Measurements from ENCODE around the gene CEP164.

CEP164 gene

GRCh38 chr11:117327567-117328374, at the start of gene CEP164:
TSS of gene CEP164 (plus strand) at chr11:117327854. CDS start at chr11:117338587, 10,733 bp downstream.
- peak; percentile 70 to 91 for DNase-seq

DNA sequence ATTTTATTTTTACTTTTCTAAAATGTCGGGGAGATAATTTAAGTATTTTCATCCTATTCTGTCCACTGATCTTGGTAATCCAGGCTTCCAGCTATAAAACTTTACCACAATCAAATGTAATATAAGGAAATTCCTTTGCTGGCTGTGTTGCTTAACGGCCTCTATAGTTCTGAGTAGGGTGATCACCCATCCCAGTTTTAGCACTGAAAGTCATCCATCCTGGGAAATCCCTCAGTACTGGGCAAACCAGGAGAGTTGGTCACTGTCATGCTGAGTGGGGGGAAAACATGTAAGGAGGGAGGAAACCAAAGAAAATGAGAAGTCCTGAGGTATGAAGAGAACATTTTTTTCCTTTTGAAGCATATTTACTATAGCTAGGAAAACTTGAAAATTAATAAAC, 49.3 kb upstream of the CEP164 start:
- no peak for DNase-seq

GRCh38 chr11:117279711-117280376, 47.8 kb upstream of the CEP164 start:
- no peak for DNase-seq

DNA sequence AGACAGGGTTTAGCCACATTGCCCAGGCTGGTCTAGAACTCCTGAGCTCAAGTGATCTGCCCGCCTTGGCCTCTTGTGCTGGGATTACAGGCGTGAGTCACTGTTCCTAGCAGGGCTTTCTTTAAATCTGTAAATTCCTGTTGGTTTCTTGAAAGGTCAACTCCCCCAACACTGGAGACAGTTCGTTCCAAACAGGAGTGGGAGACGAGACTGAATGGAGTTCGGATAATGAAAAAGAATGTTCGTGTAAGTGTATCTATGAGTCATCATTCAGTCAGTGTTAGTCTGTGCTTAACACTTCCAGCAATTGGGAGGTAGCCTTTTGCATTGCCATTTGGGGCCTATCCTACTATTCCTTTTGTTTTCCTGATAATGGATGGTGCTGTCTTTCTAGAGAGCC, 46.5 kb upstream of the CEP164 start:
- no peak for DNase-seq

DNA sequence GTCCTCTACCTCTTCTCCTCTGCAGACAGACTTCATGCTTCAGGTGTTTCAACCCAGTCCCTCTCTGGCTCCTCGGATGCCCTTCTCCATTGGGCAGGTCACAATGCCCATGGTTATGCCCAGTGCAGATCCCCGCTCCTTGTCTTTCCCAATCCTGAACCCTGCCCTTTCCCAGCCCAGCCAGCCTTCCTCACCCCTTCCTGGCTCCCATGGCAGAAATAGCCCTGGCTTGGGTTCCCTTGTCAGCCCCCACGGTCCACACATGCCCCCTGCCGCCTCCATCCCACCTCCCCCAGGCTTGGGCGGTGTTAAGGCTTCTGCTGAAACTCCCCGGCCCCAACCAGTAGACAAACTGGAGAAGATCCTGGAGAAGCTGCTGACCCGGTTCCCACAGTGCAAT, 45.8 kb upstream of the CEP164 start:
- DNase-seq, result no peak

GRCh38 chr11:117282956-117283355, 44.7 kb upstream of the CEP164 start:
- DNase-seq, result no peak

GRCh38 chr11:117284053-117284452, 43.6 kb upstream of the CEP164 start:
- DNase-seq, result no peak

DNA sequence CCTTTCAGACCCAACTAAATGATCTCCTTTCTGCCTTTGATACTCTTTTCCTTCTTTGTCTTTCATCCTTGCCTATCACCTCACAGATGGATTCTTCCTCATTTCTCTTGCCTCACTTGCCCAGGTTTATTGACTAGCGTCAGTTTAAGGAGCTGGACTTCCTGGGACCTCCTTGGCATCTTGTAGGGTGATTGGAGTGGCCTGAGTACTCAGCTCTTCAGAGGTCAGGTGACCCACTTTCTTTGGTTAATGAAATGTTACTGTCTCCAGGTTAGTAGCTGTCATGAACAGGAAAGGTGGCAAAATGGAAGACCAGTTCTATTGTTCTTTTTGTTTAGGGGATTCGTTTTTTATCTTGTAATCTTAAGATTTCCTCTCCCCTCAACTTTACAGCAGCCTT, 41.1 kb upstream of the CEP164 start:
- no peak for DNase-seq

DNA sequence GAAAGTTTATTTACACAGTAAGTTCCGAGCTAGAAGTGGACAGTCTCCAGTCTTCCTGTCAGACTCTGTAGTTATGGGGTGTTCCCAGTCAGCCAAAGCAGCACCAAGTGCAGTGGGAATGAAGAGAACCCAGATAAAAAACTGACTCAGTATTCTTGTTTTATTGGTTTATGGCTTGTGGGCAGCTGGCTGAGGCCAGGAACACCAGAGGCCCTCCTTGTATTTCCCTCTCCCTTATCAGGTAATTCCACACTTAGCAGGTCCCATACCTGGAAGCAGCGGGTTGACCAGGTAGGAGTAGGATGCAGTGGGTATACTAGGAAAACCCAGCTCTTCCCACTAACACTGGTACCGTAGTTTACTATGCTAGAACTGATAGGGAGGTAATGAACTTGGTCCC, 40.0 kb upstream of the CEP164 start:
- no peak for DNase-seq

GRCh38 chr11:117289795-117290194, 37.9 kb upstream of the CEP164 start:
- DNase-seq, result no peak

DNA sequence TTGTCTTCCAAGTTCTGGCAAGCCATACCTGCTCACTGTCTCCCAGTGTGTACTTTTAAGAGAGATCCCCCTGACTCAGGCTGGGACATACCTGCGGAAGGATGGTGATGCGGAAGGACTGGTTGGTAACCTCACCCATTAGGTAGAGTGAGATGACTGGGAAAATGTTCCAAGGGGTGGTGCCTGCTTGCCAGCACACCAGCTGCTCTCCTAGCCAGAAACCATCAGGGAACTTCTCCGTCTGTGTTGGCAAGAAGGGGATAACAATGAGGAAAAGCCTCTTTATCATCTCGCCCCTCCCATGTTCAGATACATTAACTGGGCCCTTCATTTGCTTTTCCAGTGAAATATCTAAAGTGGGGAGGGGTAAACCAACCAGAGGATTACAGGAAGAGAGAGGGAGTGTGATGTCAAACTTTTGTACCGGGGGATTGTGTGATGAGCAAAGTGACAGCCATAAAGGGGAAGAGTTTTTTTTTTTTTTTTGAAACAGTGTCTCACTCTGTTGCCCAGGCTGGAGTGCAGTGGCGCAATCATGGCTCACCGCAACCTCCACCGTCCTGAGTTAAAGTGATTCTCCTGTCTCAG, 36.8 kb upstream of the CEP164 start, which contains the start of gene BACE1-AS:
TSS of gene BACE1-AS (plus strand) at position 538 of the 588 bp plus-strand sequence.
- DNase-seq, result no peak

GRCh38 chr11:117292616-117293015, 35.0 kb upstream of the CEP164 start:
- no peak for DNase-seq

DNA sequence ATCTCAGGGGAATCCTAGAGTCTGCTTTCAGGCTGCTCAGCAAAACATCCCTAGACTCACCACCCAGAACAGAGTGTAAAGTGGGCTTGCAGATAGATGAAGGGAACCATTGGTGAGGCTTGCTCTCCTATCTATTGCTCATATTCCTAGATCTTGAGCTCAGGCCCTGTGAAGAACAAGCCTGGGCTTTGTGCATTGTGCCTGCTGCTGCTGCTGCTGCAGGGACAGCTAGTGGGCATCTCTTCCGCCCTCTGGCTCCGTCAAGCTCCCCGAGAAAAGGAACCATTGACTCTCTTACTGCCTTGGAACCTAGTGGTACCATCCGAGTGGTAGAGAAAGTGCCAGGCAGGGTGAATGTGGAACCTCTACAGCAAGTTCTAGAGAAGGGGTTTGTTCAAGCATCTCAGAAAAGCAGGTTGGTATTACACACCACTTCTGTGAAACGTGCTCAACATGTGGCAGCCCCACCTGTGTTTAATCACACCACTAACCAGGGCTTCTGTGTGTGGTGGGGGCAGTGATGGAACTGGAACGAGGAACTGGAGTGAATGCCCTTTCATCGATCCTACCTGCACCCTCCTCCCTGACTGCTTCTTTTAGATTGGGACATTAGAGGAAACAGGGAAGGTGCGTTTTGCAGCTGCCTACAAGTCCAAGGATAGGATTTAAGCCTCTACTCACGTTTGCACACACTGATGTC, 32.1 kb upstream of the CEP164 start:
- DNase-seq, result no peak

DNA sequence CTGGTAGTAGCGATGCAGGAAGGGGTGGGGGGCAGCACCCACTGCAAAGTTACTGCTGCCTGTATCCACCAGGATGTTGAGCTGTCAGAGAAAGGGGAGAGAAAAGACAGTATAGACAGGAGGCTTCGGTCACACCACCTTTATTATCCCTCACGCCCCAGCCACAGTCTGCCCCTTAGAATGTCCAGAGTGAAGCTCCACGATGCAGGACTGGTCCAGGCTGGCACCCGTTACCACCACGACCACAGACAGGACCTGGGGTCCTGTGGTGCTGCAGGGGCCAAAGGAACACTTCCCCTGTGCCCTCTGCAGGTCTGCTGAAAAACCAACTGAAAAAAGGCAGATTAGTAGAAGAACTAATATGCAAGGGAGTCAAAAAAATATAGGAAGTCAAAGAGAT, 30.8 kb upstream of the CEP164 start:
- no peak for DNase-seq

DNA sequence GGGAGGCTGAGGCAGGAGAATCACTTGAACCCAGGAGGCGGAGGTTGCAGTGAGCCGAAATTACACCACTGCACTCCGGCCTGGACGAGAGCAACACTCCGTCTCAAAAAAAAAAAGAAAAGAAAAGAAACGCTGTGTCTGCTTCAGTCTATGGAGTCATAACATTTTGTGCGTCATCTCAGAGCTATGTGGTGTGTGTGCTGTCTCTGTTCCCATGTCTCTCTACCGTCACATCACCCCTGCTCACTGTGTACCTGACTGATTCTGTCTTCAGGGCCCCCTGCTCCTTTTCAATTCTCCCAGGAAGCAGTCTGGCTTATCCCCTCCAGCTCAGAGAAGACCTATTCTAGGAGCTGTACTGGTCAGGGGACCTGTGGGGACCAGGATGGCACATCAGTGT, 29.5 kb upstream of the CEP164 start:
- no peak for DNase-seq

- DNase-seq, result no peak
These were observed 28.0 kb upstream of the CEP164 start for GRCh38 chr11:117299351-117300282.

- no peak for DNase-seq
These were observed 27.4 kb upstream of the CEP164 start for GRCh38 chr11:117300283-117300663.

- DNase-seq, result no peak
These were observed 26.9 kb upstream of the CEP164 start for GRCh38 chr11:117300773-117301172.

GRCh38 chr11:117302228-117302627, 25.4 kb upstream of the CEP164 start:
- DNase-seq, result no peak

- DNase-seq, result no peak
These were observed 24.6 kb upstream of the CEP164 start for GRCh38 chr11:117303101-117303500.

DNA sequence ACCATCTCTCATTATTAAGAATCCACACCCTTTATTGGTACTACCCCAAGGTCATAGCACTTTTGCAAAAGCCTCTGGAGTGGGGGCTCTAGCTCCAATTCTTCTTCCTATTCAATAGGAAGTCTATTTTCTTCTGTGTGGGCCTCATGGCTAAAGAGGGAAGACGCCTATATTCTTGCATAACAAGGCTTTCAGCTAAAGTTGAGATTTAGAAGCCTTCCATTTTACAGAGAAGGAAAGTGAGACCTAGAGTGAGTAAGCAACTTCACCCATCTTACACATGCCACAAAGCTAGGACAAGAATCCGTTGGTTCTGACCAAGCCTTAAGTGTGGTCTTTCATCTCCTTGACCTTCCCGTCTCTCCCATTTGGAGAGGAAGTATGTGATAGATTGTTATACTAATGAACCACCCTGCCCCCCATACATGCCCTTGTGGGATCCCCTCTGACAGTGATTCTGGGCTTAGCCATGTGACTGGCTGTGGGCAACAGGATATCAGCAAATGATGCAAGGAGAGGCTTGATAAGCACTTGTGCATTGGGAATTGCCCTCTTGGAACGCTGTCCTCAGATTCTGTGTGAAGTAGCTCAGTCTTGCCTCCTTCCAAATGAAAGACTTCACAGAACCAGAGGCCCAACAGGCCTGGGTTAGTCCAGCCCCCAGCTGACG, 23.9 kb upstream of the CEP164 start:
- no peak for DNase-seq

DNA sequence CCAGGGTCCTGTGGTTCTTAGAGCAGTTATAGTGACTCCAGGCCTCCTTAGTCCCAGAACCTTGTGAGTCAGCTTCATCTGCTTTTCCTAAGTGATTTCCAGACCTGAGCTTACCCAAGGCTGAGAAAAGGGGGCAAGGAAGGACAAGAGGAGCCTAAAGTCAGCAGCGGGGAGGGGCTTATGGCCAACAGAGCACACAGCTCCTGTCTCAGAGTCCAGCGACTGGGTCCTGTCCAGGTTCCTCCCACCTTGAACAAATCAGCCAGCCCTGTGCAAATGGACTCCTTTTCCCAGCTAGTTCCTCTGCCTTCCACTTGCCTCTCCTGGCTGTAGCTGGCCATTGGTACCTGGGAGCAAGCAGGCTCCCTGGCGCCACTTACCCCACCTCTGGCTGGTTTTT, 22.5 kb upstream of the CEP164 start:
- DNase-seq, result no peak

All from NCI-H187 (cell line).